Measurements from ENCODE around the gene SEC61A1.

Gene SEC61A1

GRCh38 chr3:128084675-128085021 lies 32.4 kb downstream of the SEC61A1 start:
- peaks cover 71% of the 10 kb centered on the region for H3K36me3 ChIP-seq (replicated peaks; ENCODE audit: low read depth, low read length)
- no peaks in the 10 kb centered on the region for H3K4me1 ChIP-seq (ENCODE audit: low read length)
- no peak overlapping the region for H3K4me3 ChIP-seq (ENCODE audit: low read length)

GRCh38 chr3:128089135-128089534 lies 36.9 kb downstream of the SEC61A1 start:
- TF ChIP-seq CTCF (IDR thresholded peaks at IDR 0.05; ENCODE audit: low read depth, low read length) = no peak
- no peak for TF ChIP-seq EZH2phosphoT487 (IDR thresholded peaks at IDR 0.05; ENCODE audit: low read depth)
- no peak overlapping the region for H3K9ac ChIP-seq (ENCODE audit: low read length)
- H3K4me3 ChIP-seq (ENCODE audit: low read length) = no peak overlapping the region
- H3K36me3 ChIP-seq (replicated peaks; ENCODE audit: low read depth, low read length) = peaks cover 56% of the 10 kb centered on the region
- no peaks in the 10 kb centered on the region for H3K9me3 ChIP-seq (ENCODE audit: insufficient read depth, low read length)
- peaks cover 51% of the 10 kb centered on the region for H3K79me2 ChIP-seq (ENCODE audit: low read length)
- no peaks in the 10 kb centered on the region for H3K4me1 ChIP-seq (ENCODE audit: low read length)
- no peak overlapping the region for H3K4me2 ChIP-seq (ENCODE audit: low read length)
- no peak overlapping the region for H3K27ac ChIP-seq (ENCODE audit: low read length)
- H3K27me3 ChIP-seq (ENCODE audit: low read depth, low read length) = no peaks in the 10 kb centered on the region
- H2AFZ ChIP-seq (ENCODE audit: low read depth, low read length) = no peak overlapping the region
- no peaks in the 10 kb centered on the region for H4K20me1 ChIP-seq (ENCODE audit: insufficient read depth, low read length)

More at GRCh38 chr3:128084675-128085021, 32.4 kb downstream of the SEC61A1 start:
- H2AFZ ChIP-seq (ENCODE audit: low read depth, low read length) = no peak overlapping the region
- H3K27me3 ChIP-seq (ENCODE audit: low read depth, low read length) = no peaks in the 10 kb centered on the region
- no peak overlapping the region for H3K4me2 ChIP-seq (ENCODE audit: low read length)
- peaks cover 9% of the 10 kb centered on the region for H3K79me2 ChIP-seq (ENCODE audit: low read length)
- H3K9me3 ChIP-seq (ENCODE audit: insufficient read depth, low read length) = no peaks in the 10 kb centered on the region
- peaks cover 2% of the 10 kb centered on the region; the same call in 1 of the 2 replicates for H4K20me1 ChIP-seq (ENCODE audit: insufficient read depth, low read length)
- TF ChIP-seq CTCF (IDR thresholded peaks at IDR 0.05; ENCODE audit: low read depth, low read length) (no peak), EZH2phosphoT487 (IDR thresholded peaks at IDR 0.05; ENCODE audit: low read depth) (no peak)
- no peak overlapping the region for H3K27ac ChIP-seq (ENCODE audit: low read length)
- H3K9ac ChIP-seq (ENCODE audit: low read length) = no peak overlapping the region

GRCh38 chr3:128091586-128091985 lies 39.3 kb downstream of the SEC61A1 start:
- Histone ChIP-seq H3K27ac (ENCODE audit: low read length) (no peak overlapping the region), H2AFZ (ENCODE audit: low read depth, low read length) (no peak overlapping the region), H3K4me3 (ENCODE audit: low read length) (no peak overlapping the region), H3K4me2 (ENCODE audit: low read length) (no peak overlapping the region), H3K36me3 (replicated peaks; ENCODE audit: low read depth, low read length) (peaks cover 54% of the 10 kb centered on the region), H4K20me1 (ENCODE audit: insufficient read depth, low read length) (peaks cover 11% of the 10 kb centered on the region), H3K9ac (ENCODE audit: low read length) (no peak overlapping the region), H3K9me3 (ENCODE audit: insufficient read depth, low read length) (no peaks in the 10 kb centered on the region), H3K79me2 (ENCODE audit: low read length) (peaks cover 68% of the 10 kb centered on the region), H3K4me1 (ENCODE audit: low read length) (no peaks in the 10 kb centered on the region), H3K27me3 (ENCODE audit: low read depth, low read length) (no peaks in the 10 kb centered on the region)
- TF ChIP-seq EZH2phosphoT487 (IDR thresholded peaks at IDR 0.05; ENCODE audit: low read depth) (no peak), CTCF (IDR thresholded peaks at IDR 0.05; ENCODE audit: low read depth, low read length) (no peak)

DNA sequence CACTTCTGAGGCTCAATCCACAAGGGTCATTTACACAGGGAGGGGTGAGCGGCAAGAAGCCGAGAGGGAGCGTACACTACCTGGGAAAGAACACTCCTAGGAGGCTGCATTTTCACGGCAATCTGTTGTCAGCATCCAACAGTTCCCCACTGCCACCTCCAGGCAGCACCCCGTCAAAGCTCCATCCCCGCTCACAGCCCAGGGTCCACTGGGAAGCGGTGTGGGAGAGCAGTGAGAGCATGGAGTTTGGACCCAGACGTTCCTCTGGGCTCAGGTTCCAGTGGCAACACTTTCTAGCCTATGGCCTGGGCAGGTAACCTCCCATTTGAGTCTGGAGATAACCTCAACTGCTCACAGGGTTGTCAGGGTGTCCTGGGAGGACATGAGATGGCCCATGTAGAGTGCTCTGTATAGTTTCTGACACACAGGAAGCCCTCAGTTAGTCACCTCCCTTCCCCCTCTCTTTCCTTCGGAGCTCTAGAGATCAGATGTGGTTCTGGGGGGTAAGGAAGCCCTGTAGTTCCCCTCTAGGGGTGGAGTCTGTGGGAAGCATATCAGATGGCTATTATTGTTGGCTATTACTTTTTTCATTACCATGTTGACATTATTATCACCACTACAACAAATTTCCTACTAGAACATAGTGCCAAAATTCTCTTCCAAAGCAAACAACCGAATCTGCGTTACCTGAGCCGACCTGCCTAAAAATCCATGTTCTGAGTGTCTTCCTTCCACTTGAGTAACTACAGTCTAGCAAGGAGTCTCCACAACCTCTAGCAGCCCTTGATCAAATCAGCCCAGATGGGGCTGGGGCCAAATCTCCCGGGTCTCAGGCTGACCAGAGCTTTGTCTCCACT lies 42.3 kb downstream of the SEC61A1 start:
- Histone ChIP-seq H3K27ac (ENCODE audit: low read length) (no peak overlapping the region), H3K36me3 (replicated peaks; ENCODE audit: low read depth, low read length) (peaks cover 68% of the 10 kb centered on the region), H3K4me1 (ENCODE audit: low read length) (no peaks in the 10 kb centered on the region), H3K4me3 (ENCODE audit: low read length) (no peak overlapping the region), H3K4me2 (ENCODE audit: low read length) (no peak overlapping the region), H2AFZ (ENCODE audit: low read depth, low read length) (no peak overlapping the region), H3K9ac (ENCODE audit: low read length) (no peak overlapping the region), H3K27me3 (ENCODE audit: low read depth, low read length) (no peaks in the 10 kb centered on the region), H3K79me2 (ENCODE audit: low read length) (peaks cover 60% of the 10 kb centered on the region), H3K9me3 (ENCODE audit: insufficient read depth, low read length) (no peaks in the 10 kb centered on the region), H4K20me1 (ENCODE audit: insufficient read depth, low read length) (peaks cover 11% of the 10 kb centered on the region)
- no peak for TF ChIP-seq CTCF (IDR thresholded peaks at IDR 0.05; ENCODE audit: low read depth, low read length)
- TF ChIP-seq EZH2phosphoT487 (IDR thresholded peaks at IDR 0.05; ENCODE audit: low read depth) = no peak

All from OCI-LY3 (cell line).